Stimulated activated CD4-positive, alpha-beta T cell treated with anti-CD3 and anti-CD28 coated beads, Interleukin-2, amount 100 ng/mL, for 48 hours (primary cell): ENCODE measurements around the gene AKAP10.
"Not testable (repeated sequence)": the region's sequence is repeated elsewhere in the genome, so short reads cannot be mapped to it uniquely, and the experiment has no call there.

Source experiments
- DNase-seq, 2 donors: peaks; one replicate each; pipeline ENCODE4 v3.0.0-alpha.2; 2020

Gene AKAP10

DNA sequence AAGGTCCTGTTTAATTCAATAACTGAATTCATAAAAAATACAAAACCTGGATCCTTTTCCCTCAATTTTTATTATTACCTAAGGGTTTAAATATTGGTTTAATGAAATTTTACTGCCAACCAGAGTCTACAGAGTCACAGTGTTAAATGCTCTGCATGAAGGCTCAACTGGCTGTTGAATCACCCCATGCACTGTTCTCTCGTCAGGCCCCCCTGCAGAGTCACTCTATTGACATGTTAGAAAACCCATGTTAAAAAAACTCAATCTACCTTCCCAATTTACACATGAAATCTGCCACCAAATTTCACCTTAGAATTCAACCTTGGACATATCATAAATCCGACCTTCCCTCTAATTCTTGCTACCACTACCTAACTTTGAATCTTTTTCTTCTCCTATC, 66.6 kb downstream of the AKAP10 start:
- no peak for DNase-seq

GRCh38 chr17:19909139-19909538, 68.5 kb downstream of the AKAP10 start:
- DNase-seq, result no peak

DNA sequence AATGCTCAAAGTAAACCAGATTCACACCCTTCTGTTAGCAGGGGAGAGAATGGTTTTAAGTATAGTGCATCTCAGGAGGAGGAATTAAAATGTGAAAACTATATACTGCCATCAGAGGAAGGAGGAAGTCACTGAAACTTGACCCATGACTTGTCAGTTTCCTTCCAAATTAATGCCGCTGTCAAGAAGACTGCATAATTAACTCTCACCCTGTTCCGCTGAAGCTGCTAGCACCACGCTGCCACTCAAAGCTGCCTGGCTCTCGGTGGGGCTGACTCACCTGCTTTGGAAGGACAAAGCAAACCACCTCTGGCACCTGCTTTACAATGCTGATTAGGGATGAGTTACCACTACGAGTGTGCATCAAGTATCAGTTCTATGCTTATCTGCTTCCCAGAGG, 72.1 kb downstream of the AKAP10 start:
- DNase-seq, result no peak

DNA sequence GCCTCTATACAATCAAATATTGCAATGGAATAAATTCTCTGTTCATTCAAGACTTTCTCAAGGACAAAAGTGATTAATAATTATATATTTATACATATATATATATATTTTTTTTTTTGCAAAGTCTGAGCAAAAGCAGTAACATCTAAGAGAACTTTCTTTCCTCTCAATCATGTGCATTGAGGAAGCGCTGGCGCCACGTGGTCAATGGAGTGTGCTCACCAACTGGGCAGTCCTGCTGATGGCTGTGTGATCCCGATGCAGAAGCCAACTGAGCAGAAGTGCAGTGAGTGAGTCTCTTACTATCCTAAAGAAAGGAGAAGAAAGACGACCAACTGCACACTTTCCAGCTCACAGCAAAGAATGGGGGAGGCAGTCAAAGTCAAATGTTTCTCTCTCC, 72.7 kb downstream of the AKAP10 start:
- no peak for DNase-seq

GRCh38 chr17:19904412-19904811, 73.2 kb downstream of the AKAP10 start:
- DNase-seq, result no peak

DNA sequence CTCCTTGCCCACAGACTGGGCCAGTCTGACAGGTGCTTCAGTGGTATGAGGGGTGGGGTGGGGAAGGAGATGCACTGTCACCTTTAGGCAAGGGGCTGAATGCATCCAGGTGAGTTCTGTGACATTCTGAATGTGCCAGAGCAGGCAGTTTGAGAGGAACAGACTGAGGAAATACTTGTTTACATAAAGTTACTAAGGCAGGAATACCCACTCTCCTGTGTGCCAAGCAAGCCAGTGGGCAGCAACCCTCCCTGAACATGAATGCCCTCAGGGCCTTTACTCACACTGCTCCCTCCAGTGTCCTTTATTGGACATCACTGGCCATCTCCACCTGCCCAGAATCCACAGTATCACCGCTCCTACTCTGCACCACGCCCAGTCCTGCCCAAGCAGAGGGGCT, 76.8 kb downstream of the AKAP10 start:
- DNase-seq, result no peak

DNA sequence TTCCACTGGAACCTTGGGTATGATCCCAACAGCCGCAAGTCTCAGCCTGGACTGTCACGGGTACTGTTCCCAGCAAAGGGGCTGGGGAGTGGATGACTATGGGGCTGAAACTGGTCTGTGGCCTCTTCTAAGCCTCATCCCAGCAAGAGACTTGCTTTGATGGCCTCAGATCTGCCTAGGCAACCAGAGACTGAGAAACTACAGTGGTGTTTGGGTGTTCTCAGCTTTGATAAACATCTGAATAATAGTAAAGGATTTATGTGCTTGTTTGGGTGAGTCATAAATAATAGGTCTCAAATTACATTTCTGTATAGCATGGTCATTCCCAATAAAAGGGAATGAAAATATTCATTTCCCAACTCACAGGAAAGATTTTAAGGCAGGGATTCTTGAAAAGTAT, 79.7 kb downstream of the AKAP10 start:
- DNase-seq, result no peak

DNA sequence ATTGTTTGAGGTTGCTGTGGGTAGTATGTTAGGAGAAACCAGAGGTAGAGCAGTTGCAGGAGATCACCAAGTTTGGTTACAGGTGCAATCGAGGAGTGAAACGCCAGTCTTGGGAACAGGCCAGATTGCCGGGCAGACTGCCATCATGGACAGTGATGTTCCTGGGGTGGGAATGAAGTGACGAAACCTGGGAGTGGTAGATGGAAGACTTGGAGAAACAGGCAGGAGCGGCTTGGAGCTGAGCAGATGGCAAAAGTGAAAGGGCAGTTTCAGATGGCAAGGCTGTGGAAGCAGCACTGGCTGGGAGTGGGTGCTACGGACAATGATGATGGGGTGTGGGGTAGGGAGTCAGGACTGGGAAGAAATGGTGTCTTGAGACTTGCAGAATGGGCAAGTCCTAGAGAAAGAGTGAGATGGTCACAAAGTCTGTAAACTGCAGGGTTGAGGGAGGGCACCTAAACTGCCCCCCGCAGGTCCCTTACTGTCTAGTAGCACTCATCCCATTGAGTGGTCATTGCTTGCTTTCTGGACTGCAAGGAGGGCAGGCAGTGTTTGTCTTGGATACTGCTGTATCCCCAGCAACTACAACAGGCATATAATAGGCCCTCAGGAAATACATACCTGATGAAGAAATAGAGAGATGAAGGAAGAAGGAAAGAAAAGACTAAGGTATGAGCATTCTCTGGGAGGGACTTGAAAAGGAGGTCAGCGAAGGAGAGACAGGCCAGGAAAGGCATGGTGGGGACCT, 80.4 kb downstream of the AKAP10 start:
- DNase-seq, result no peak

DNA sequence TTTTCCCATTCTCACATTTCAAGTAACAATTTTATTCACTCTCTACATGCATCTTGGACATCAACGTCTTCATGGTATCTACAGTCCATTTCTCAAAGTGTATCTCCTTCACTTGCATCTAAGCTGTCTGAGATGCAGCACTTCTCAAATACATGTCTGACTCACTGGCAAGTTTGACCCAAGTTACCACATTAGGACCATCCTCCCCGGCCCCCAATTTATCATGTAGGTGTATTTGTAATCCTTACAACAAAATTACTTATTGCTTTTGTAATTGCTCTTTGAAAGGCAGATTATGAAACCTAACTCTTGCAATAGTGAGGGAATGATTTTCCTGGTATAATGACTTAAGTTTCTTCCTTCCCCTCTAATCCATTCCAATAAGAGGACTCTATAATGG, 80.9 kb downstream of the AKAP10 start:
- DNase-seq, result no peak

- not testable (repeated sequence) for DNase-seq
These were observed 87.1 kb downstream of the AKAP10 start for GRCh38 chr17:19890554-19890953.

- not testable (repeated sequence) for DNase-seq
These were observed 87.6 kb downstream of the AKAP10 start for GRCh38 chr17:19890001-19890400.

DNA sequence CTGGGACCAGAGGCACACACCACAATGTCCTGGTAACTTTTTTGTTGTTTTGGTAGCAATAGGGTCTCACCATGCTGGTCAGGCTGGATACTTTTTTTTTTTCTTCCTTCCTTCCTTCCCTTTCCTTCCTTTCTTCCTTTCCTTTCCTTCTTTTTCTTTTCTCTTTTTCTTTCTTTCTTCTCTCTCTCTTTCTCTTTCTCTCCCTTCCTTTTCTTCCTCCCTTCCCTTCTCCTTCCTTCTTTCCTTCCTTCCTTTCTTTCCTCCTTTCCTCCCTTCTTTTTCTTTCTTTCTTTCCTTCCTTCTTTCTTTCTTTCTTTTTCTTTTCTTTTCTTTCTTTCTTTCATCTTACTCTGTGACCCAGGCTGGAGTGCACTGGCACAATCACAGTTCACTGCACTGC, 91.5 kb downstream of the AKAP10 start:
- no peak for DNase-seq

GRCh38 chr17:19883537-19884215, 94.0 kb downstream of the AKAP10 start:
- DNase-seq, result no peak

GRCh38 chr17:19880393-19880792, 97.2 kb downstream of the AKAP10 start:
- no peak for DNase-seq

DNA sequence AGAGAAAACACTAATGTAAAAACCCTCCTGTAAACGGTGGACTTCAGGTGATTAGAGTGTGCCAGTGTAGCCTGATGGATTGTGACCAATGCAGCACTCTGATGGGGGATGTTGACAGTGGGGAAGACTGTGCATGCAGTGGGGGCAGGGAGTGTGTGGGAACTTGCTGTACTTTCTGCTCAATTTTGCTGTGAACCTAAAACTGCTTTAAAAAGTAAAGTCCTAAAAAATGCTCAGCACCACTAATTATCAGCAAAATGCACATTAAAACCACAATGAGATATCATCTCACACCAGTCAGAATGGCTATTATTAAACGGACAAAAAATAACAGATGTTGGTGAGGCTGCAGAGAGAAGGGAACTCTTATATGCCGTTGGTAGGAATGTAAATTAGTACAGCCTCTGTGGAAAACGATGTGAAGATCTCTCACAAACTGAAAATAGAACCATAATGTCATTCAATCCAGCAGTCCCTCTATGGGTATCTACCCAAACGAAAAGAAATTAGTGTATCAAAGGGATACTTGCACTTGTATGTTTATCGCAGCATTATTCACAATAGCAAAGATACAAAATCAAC, 100.2 kb downstream of the AKAP10 start:
- no peak for DNase-seq

DNA sequence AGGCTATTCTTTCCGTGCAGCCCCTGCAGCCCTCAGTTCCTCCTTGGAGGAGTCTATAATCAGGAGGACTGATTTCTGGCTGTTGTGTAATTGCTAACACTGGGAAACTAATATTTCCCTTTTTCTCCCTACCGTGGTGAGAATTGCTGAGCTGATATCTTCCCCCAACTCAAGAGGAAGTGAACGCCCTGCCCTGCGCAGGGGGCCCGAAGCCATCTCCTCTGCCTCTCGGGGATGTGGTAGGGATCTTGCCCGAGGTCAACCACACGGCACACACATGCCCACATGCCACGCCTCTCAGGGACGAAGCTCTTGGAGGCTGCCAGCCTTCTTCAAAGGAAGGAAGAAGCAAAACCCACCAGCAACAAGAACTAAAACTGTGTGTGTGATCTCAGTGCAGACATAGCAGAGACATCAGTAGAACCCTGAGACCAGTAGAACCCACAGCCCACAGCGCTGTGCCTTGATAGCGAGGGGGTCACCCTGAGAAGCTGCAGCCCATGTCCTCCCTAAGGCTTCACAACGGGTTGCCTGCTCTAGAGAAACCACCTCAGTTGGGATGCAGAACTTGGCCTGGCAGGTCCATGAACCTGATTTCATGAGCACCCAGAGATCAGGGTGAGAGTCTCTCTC, 101.0 kb downstream of the AKAP10 start:
- DNase-seq, result no peak

- DNase-seq, result no peak
These were observed 103.4 kb downstream of the AKAP10 start for GRCh38 chr17:19874256-19874655.

DNA sequence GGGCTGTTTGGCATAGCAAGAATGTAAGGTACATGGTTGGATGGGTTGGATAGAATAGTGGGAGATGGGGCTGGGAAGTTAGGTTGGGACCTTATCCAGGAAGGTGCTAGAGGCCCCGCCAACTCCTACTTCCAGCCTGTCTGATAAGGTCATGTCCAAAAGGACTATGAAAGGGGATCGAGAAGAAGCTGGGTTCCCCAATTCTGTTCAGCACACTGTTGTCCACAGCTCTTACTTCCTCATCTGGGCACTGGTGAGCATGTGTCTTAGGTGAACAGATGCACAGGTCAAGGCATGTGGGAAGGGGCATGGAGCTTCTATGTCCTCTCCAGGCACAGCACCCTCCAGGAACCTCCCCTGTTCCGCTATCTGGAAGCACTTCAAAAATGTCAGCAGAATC, 104.3 kb downstream of the AKAP10 start:
- DNase-seq, result no peak

GRCh38 chr17:19868079-19868395, 109.6 kb downstream of the AKAP10 start:
- no peak for DNase-seq

DNA sequence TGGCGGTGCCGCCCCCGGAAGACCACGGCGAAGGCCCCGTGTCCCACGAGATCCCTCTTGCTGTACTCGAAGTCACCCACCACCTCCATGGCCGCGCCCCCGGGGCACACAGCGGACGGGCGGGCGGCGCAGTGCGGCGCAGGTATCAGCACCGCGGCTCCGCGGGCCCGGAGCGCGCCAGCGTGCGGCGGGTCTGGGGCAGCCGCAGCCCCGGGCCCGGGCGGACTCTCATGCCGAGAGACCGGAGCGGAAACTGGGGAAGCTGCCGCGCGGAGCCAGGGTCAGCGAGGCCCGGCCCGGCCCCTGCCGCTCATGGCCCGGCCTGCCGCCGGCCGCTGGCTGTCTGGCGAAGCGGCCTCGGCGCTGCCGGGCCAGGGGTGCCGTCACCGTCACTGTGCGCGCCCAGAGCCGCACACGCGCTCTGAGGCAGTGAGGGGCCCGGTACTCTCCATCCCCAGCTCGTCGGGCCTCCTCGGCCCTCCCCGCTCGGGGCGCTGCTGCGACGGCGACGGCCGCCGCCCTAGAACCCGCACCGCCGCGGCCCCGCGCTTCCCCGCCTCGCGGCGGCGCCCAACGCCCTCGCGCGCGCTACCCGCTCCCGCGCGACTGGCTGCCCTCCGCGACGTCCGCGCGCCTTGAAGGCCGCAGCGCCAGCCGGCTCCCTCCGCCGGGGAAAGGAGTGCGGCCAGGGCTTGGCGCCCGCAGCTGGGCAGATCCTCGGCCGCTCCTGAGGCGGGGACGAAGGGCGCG, 110.1 kb downstream of the AKAP10 start, which contains the start of gene ULK2:
Gene ULK2 (minus strand): TSS at position 608 of the 750 bp plus-strand sequence. CDS start 519 bp downstream, at position 89.
- peak; percentile 41 to 52 for DNase-seq

DNA sequence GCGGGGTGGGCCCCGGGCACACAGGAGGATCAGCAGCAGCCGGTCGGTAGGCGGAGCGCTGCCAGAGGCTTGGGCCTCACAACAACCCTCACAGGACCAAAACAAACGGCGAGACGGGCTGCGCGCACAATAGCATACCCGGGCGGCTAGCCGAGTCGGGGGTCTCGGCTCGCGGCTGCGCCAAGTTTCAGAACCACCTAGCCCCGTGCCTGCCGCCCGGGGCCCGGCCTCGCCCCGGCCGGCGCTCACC, 110.6 kb downstream of the AKAP10 start:
- peak; percentile 25 to 35 for DNase-seq

DNA sequence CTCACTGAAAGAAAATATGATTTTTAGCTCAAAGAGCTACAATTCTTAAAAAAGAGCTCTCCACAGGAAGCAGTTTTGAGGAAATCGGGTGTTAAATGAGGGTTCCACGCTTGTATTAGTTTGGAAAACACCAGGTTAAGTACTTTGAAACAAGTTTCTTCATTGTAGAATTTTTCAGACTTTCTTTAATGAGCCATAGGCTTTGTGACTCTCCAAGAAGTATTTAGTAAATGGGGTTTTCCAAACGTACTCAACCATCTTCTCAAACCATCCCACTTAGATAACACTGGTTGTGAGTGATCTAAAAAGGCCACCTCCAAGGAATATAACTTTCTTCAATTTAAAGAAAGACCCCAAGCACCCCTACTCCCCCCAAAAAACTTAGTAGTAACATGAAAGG, 112.6 kb downstream of the AKAP10 start:
- no peak for DNase-seq

GRCh38 chr17:19860647-19861177, 116.9 kb downstream of the AKAP10 start:
- not testable (repeated sequence) for DNase-seq
